CD14-positive monocyte (primary cell): ENCODE measurements around the gene MAPK13. TPM values are rescaled to one million over a fixed set of nuclear protein-coding genes. Genes with fewer than 3 reads are reported as not detected.

Source experiments
- DNase-seq, 3 donors: peaks; one replicate each; pipeline ENCODE4 v3.0.0-alpha.2; 2011 to 2022
- H2AFZ ChIP-seq: 2 replicates; pipeline ENCODE4 v1.6.0; 2012; ENCODE audit warnings: mild to moderate bottlenecking, low read depth, low read length, inconsistent platforms; ENCODE audit not compliant: insufficient read depth, poor library complexity, severe bottlenecking
- H3K27ac ChIP-seq, 2 donors: 1 replicate in 1 of 2; 2 replicates in 1 of 2; pipeline ENCODE4 v1.5.1; 2012 to 2013; ENCODE audit warnings: low read length in 2 of 2, control low read depth in 1 of 2, inconsistent platforms in 1 of 2, low read depth in 1 of 2, mild to moderate bottlenecking in 1 of 2
- H3K27me3 ChIP-seq, 2 donors: one replicate each; pipeline versions ENCODE4 v1.6.0 to v1.6.1; 2011 to 2013; ENCODE audit warnings: low read length in 2 of 2; ENCODE audit not compliant: control insufficient read depth in 2 of 2, insufficient read depth in 2 of 2
- H3K36me3 ChIP-seq, 2 donors: replicated peaks in 1 of 2; 1 replicate in 1 of 2; 2 replicates in 1 of 2; pipeline versions ENCODE4 v1.5.1 to v1.6.1; 2012 to 2013; ENCODE audit warnings: low read length in 2 of 2, control low read depth in 1 of 2, inconsistent platforms in 1 of 2, mild to moderate bottlenecking in 1 of 2; ENCODE audit not compliant: insufficient read depth in 2 of 2, control insufficient read depth in 1 of 2
- H3K4me1 ChIP-seq, 2 donors: 1 replicate in 1 of 2; 2 replicates in 1 of 2; pipeline versions ENCODE4 v1.5.1 to v1.6.1; 2012 to 2013; ENCODE audit warnings: low read length in 2 of 2, control low read depth in 1 of 2, inconsistent platforms in 1 of 2, mild to moderate bottlenecking in 1 of 2, moderate library complexity in 1 of 2; ENCODE audit not compliant: insufficient read depth in 2 of 2, control insufficient read depth in 1 of 2
- H3K4me2 ChIP-seq: replicated peaks from 2 replicates; pipeline ENCODE3; 2012; ENCODE audit warnings: low read length, moderate library complexity, mild to moderate bottlenecking; ENCODE audit not compliant: poor library complexity, severe bottlenecking; ENCODE audit errors: extremely low read depth
- H3K4me3 ChIP-seq, 3 experiments: fragments of 200-600 bp in 1 of 3; sonication (generic) in 1 of 3; replicated peaks in 1 of 3; 1 replicate in 2 of 3; 2 replicates in 1 of 3; pipeline ENCODE4 v1.5.1; 2011 to 2013; ENCODE audit warnings: low read length in 3 of 3, mild to moderate bottlenecking in 3 of 3, control low read depth in 2 of 3, low read depth in 2 of 3, inconsistent platforms in 1 of 3, moderate library complexity in 1 of 3
- H3K79me2 ChIP-seq: 2 replicates; pipeline ENCODE4 v1.6.0; 2012; ENCODE audit warnings: mild to moderate bottlenecking, control low read depth, inconsistent platforms, low read length, moderate library complexity; ENCODE audit not compliant: insufficient read depth
- H3K9ac ChIP-seq: 2 replicates; pipeline ENCODE4 v1.6.0; 2017; ENCODE audit warnings: low read length, mild to moderate bottlenecking; ENCODE audit not compliant: insufficient read depth, poor library complexity, severe bottlenecking
- H3K9me3 ChIP-seq, 2 donors: replicated peaks in 1 of 2; 1 replicate in 1 of 2; 2 replicates in 1 of 2; pipeline versions ENCODE4 v1.5.1 to v1.6.1; 2012 to 2013; ENCODE audit warnings: low read length in 2 of 2, control low read depth in 1 of 2; ENCODE audit not compliant: control insufficient read depth in 1 of 2, insufficient read depth in 1 of 2
- H4K20me1 ChIP-seq: 2 replicates; pipeline ENCODE4 v1.6.0; 2012; ENCODE audit warnings: mild to moderate bottlenecking, low read length, control low read depth, moderate library complexity; ENCODE audit not compliant: insufficient read depth
- H3K27ac Mint-ChIP-seq, 7 donors: one replicate each; pipeline ENCODE4 v1.8.0; 2020; ENCODE audit warnings: mild to moderate bottlenecking in 7 of 7, mixed read lengths in 7 of 7, moderate library complexity in 6 of 7, inconsistent platforms in 2 of 7
- H3K27me3 Mint-ChIP-seq, 3 donors: one replicate each; pipeline ENCODE4 v1.8.0; 2021 to 2022; ENCODE audit warnings: low read depth in 3 of 3, mild to moderate bottlenecking in 3 of 3, mixed read lengths in 3 of 3, moderate library complexity in 3 of 3, inconsistent platforms in 1 of 3
- H3K36me3 Mint-ChIP-seq, 2 donors: one replicate each; pipeline ENCODE4 v1.8.0; 2020; ENCODE audit warnings: mixed read lengths in 2 of 2, inconsistent platforms in 1 of 2, mild to moderate bottlenecking in 1 of 2
- H3K4me1 Mint-ChIP-seq: one replicate; pipeline ENCODE4 v1.8.0; 2020; ENCODE audit warnings: mild to moderate bottlenecking, mixed read lengths
- H3K4me3 Mint-ChIP-seq, 2 donors: one replicate each; pipeline ENCODE4 v1.8.0; 2020; ENCODE audit warnings: mild to moderate bottlenecking in 2 of 2, mixed read lengths in 2 of 2, moderate library complexity in 1 of 2
- H3K9me3 Mint-ChIP-seq, 7 donors: one replicate each; pipeline ENCODE4 v1.8.0; 2020 to 2022; ENCODE audit warnings: mixed read lengths in 7 of 7, mild to moderate bottlenecking in 6 of 7, moderate library complexity in 6 of 7, inconsistent platforms in 2 of 7
- WGBS: methylation state at CpG from one replicate; pipeline ENCODE4 v1.1.5; 2013; ENCODE audit warnings: missing lambda C conversion rate; ENCODE audit not compliant: insufficient coverage; 5-methylcytosine and 5-hydroxymethylcytosine counted together
- intact Hi-C, 2 donors: fragments of 100-400 bp; cut with micrococcal nuclease; formaldehyde crosslinking; loops; one replicate each; pipeline versions ENCODE4 v1.15.0 to v1.15.1; 2023
- polyA plus RNA-seq, 3 donors: library from polyadenylated mRNA; depleted of rRNA in 1 of 3; unstranded in 2 of 3; stranded (reverse) in 1 of 3; fragments of 300-500 nt in 2 of 3; fragments of >200 nt in 1 of 3; fragmentation: Illumina TruSeq in 2 of 3; gene quantifications; 1 replicate in 2 of 3; 2 replicates in 1 of 3; pipeline ENCODE4 v1.2.3, GENCODE V29; 2012 to 2021
- TF ChIP-seq, protein P1 (sequence below): fragments of 200-600 bp; IDR thresholded peaks from one replicate; pipeline ENCODE4 v1.8.0; 2022; ENCODE audit warnings: antibody characterized with exemption, mild to moderate bottlenecking

The MAPK13 gene
- polyA plus RNA-seq, 3 donors, result 0.88 to 9.8 (median 2.4) TPM

DNA sequence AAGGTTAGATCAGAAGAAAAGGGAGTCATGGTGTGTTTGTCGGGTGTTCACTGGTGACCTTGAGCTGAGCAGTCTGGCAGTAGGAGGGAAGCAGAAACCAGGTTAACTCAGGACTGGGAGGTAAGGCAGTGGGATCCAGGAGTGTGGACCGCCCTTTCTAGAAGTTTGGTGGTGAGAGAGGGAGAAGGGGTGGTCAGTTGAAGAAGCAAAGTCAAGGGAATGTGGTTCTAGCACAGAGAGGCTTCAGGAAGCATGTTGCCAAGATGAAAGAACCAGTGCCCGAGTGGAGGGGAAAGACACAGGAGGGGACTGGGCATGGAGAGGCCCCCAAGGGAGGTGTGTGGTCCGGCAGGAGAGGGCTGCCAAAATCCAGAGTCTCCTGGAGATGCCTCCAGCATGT is 3.6 kb downstream of the MAPK13 start:
- Histone ChIP-seq H3K4me2 (no peak overlapping the region), H3K27ac (no peak overlapping the region), H3K4me1 (peaks cover 26 to 33% of the 10 kb centered on the region in 2 donors), H2AFZ (no peak overlapping the region), H3K9me3 (no peaks in the 10 kb centered on the region), H3K9ac (no peak overlapping the region), H3K79me2 (no peaks in the 10 kb centered on the region), H3K4me3 (no peak overlapping the region), H3K36me3 (peaks cover 0 to 3% of the 10 kb centered on the region in 2 donors), H3K27me3 (peaks cover 0 to 5% of the 10 kb centered on the region in 2 donors), H4K20me1 (no peaks in the 10 kb centered on the region)
- peaks cover 15 to 16% (median 16%) of the 10 kb centered on the region in 3 donors for H3K27me3 Mint-ChIP-seq
- DNase-seq, result no peak
- peaks cover 0 to 2% (median 0%) of the 10 kb centered on the region in 7 donors for H3K9me3 Mint-ChIP-seq
- intact Hi-C loops, result no loop called here
- peaks cover 34% of the 10 kb centered on the region for H3K4me1 Mint-ChIP-seq
- TF ChIP-seq, protein P1, sequence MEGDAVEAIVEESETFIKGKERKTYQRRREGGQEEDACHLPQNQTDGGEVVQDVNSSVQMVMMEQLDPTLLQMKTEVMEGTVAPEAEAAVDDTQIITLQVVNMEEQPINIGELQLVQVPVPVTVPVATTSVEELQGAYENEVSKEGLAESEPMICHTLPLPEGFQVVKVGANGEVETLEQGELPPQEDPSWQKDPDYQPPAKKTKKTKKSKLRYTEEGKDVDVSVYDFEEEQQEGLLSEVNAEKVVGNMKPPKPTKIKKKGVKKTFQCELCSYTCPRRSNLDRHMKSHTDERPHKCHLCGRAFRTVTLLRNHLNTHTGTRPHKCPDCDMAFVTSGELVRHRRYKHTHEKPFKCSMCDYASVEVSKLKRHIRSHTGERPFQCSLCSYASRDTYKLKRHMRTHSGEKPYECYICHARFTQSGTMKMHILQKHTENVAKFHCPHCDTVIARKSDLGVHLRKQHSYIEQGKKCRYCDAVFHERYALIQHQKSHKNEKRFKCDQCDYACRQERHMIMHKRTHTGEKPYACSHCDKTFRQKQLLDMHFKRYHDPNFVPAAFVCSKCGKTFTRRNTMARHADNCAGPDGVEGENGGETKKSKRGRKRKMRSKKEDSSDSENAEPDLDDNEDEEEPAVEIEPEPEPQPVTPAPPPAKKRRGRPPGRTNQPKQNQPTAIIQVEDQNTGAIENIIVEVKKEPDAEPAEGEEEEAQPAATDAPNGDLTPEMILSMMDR, result no peak
- H3K36me3 Mint-ChIP-seq, result peaks cover 31 to 33% of the 10 kb centered on the region in 2 donors
- WGBS, result 88% methylated on average over 3 of the region's 4 CpGs
- no peak overlapping the region for H3K27ac Mint-ChIP-seq
- no peak overlapping the region for H3K4me3 Mint-ChIP-seq

DNA sequence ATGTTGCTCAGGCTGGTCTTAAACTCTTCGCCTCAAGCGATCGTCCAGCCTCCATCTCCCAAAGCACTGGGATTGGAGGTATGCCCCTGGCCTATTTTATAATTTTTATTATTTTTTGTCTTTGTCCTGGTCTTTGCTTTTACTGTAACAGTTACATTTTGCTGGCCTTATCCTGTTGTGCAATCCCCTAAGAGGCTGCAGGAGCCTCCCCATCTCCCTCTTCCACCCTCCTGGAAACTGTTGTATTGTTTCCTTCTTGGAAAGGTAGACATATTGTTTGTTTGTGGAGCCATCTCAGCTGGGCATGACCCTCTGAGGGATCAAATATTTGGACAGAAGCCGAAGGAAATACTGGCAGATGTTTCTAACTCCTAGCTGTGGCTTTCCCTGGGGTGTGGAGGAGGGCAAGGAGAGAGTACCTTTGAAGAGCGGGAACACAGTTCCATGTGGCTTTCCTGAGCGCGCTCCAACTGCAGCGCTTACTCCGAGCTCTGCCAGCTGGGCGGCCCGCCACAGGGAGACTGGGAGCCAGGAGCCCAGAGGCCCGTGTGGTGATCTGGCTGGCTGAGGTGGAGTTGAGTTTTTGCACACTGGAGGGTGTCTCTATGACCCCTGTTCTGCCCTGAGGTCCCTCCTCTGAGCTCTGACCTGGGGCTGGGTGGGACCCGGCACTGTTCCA is 4.9 kb downstream of the MAPK13 start:
- Mint-ChIP-seq H3K27ac (peak overlapping the region in 1 of 7 donors; percentile 7), H3K36me3 (peaks cover 35 to 37% of the 10 kb centered on the region in 2 donors), H3K4me3 (no peak overlapping the region), H3K27me3 (peaks cover 6 to 8% (median 6%) of the 10 kb centered on the region in 3 donors), H3K9me3 (peaks cover 0 to 2% (median 0%) of the 10 kb centered on the region in 7 donors), H3K4me1 (peaks cover 38% of the 10 kb centered on the region)
- WGBS, result 88% methylated on average over 7 of the region's 13 CpGs
- Histone ChIP-seq H3K27ac (no peak overlapping the region), H4K20me1 (no peaks in the 10 kb centered on the region), H3K79me2 (no peaks in the 10 kb centered on the region), H3K36me3 (peaks cover 0 to 6% of the 10 kb centered on the region in 2 donors), H3K9me3 (no peaks in the 10 kb centered on the region), H3K27me3 (peaks cover 0 to 5% of the 10 kb centered on the region in 2 donors), H3K9ac (no peak overlapping the region), H2AFZ (no peak overlapping the region), H3K4me1 (peaks cover 28 to 36% of the 10 kb centered on the region in 2 donors), H3K4me2 (no peak overlapping the region), H3K4me3 (no peak overlapping the region)
- DNase-seq, result no peak
- intact Hi-C loops, result no loop called here
- TF ChIP-seq, protein P1, result no peak
